CD14-positive monocyte (primary cell): ENCODE measurements around the gene FATE1. TPM values are rescaled to one million over a fixed set of nuclear protein-coding genes. Genes with fewer than 3 reads are reported as not detected.

Source experiments
- DNase-seq, 3 donors: peaks; one replicate each; pipeline ENCODE4 v3.0.0-alpha.2; 2011 to 2022
- H2AFZ ChIP-seq: 2 replicates; pipeline ENCODE4 v1.6.0; 2012; ENCODE audit warnings: mild to moderate bottlenecking, low read depth, low read length, inconsistent platforms; ENCODE audit not compliant: insufficient read depth, poor library complexity, severe bottlenecking
- H3K27ac ChIP-seq, 2 donors: 1 replicate in 1 of 2; 2 replicates in 1 of 2; pipeline ENCODE4 v1.5.1; 2012 to 2013; ENCODE audit warnings: low read length in 2 of 2, control low read depth in 1 of 2, inconsistent platforms in 1 of 2, low read depth in 1 of 2, mild to moderate bottlenecking in 1 of 2
- H3K27me3 ChIP-seq, 2 donors: one replicate each; pipeline versions ENCODE4 v1.6.0 to v1.6.1; 2011 to 2013; ENCODE audit warnings: low read length in 2 of 2; ENCODE audit not compliant: control insufficient read depth in 2 of 2, insufficient read depth in 2 of 2
- H3K36me3 ChIP-seq, 2 donors: replicated peaks in 1 of 2; 1 replicate in 1 of 2; 2 replicates in 1 of 2; pipeline versions ENCODE4 v1.5.1 to v1.6.1; 2012 to 2013; ENCODE audit warnings: low read length in 2 of 2, control low read depth in 1 of 2, inconsistent platforms in 1 of 2, mild to moderate bottlenecking in 1 of 2; ENCODE audit not compliant: insufficient read depth in 2 of 2, control insufficient read depth in 1 of 2
- H3K4me1 ChIP-seq, 2 donors: 1 replicate in 1 of 2; 2 replicates in 1 of 2; pipeline versions ENCODE4 v1.5.1 to v1.6.1; 2012 to 2013; ENCODE audit warnings: low read length in 2 of 2, control low read depth in 1 of 2, inconsistent platforms in 1 of 2, mild to moderate bottlenecking in 1 of 2, moderate library complexity in 1 of 2; ENCODE audit not compliant: insufficient read depth in 2 of 2, control insufficient read depth in 1 of 2
- H3K4me2 ChIP-seq: replicated peaks from 2 replicates; pipeline ENCODE3; 2012; ENCODE audit warnings: low read length, moderate library complexity, mild to moderate bottlenecking; ENCODE audit not compliant: poor library complexity, severe bottlenecking; ENCODE audit errors: extremely low read depth
- H3K4me3 ChIP-seq, 3 experiments: fragments of 200-600 bp in 1 of 3; sonication (generic) in 1 of 3; replicated peaks in 1 of 3; 1 replicate in 2 of 3; 2 replicates in 1 of 3; pipeline ENCODE4 v1.5.1; 2011 to 2013; ENCODE audit warnings: low read length in 3 of 3, mild to moderate bottlenecking in 3 of 3, control low read depth in 2 of 3, low read depth in 2 of 3, inconsistent platforms in 1 of 3, moderate library complexity in 1 of 3
- H3K79me2 ChIP-seq: 2 replicates; pipeline ENCODE4 v1.6.0; 2012; ENCODE audit warnings: mild to moderate bottlenecking, control low read depth, inconsistent platforms, low read length, moderate library complexity; ENCODE audit not compliant: insufficient read depth
- H3K9ac ChIP-seq: 2 replicates; pipeline ENCODE4 v1.6.0; 2017; ENCODE audit warnings: low read length, mild to moderate bottlenecking; ENCODE audit not compliant: insufficient read depth, poor library complexity, severe bottlenecking
- H3K9me3 ChIP-seq, 2 donors: replicated peaks in 1 of 2; 1 replicate in 1 of 2; 2 replicates in 1 of 2; pipeline versions ENCODE4 v1.5.1 to v1.6.1; 2012 to 2013; ENCODE audit warnings: low read length in 2 of 2, control low read depth in 1 of 2; ENCODE audit not compliant: control insufficient read depth in 1 of 2, insufficient read depth in 1 of 2
- H4K20me1 ChIP-seq: 2 replicates; pipeline ENCODE4 v1.6.0; 2012; ENCODE audit warnings: mild to moderate bottlenecking, low read length, control low read depth, moderate library complexity; ENCODE audit not compliant: insufficient read depth
- H3K27ac Mint-ChIP-seq, 7 donors: one replicate each; pipeline ENCODE4 v1.8.0; 2020; ENCODE audit warnings: mild to moderate bottlenecking in 7 of 7, mixed read lengths in 7 of 7, moderate library complexity in 6 of 7, inconsistent platforms in 2 of 7
- H3K27me3 Mint-ChIP-seq, 3 donors: one replicate each; pipeline ENCODE4 v1.8.0; 2021 to 2022; ENCODE audit warnings: low read depth in 3 of 3, mild to moderate bottlenecking in 3 of 3, mixed read lengths in 3 of 3, moderate library complexity in 3 of 3, inconsistent platforms in 1 of 3
- H3K36me3 Mint-ChIP-seq, 2 donors: one replicate each; pipeline ENCODE4 v1.8.0; 2020; ENCODE audit warnings: mixed read lengths in 2 of 2, inconsistent platforms in 1 of 2, mild to moderate bottlenecking in 1 of 2
- H3K4me1 Mint-ChIP-seq: one replicate; pipeline ENCODE4 v1.8.0; 2020; ENCODE audit warnings: mild to moderate bottlenecking, mixed read lengths
- H3K4me3 Mint-ChIP-seq, 2 donors: one replicate each; pipeline ENCODE4 v1.8.0; 2020; ENCODE audit warnings: mild to moderate bottlenecking in 2 of 2, mixed read lengths in 2 of 2, moderate library complexity in 1 of 2
- H3K9me3 Mint-ChIP-seq, 7 donors: one replicate each; pipeline ENCODE4 v1.8.0; 2020 to 2022; ENCODE audit warnings: mixed read lengths in 7 of 7, mild to moderate bottlenecking in 6 of 7, moderate library complexity in 6 of 7, inconsistent platforms in 2 of 7
- CTCF ChIP-seq: fragments of 200-600 bp; IDR thresholded peaks from one replicate; pipeline ENCODE4 v1.8.0; 2022; ENCODE audit warnings: antibody characterized with exemption, mild to moderate bottlenecking
- WGBS: methylation state at CpG from one replicate; pipeline ENCODE4 v1.1.5; 2013; ENCODE audit warnings: missing lambda C conversion rate; ENCODE audit not compliant: insufficient coverage; 5-methylcytosine and 5-hydroxymethylcytosine counted together
- intact Hi-C, 2 donors: fragments of 100-400 bp; cut with micrococcal nuclease; formaldehyde crosslinking; loops; one replicate each; pipeline versions ENCODE4 v1.15.0 to v1.15.1; 2023
- polyA plus RNA-seq, 3 donors: library from polyadenylated mRNA; depleted of rRNA in 1 of 3; unstranded in 2 of 3; stranded (reverse) in 1 of 3; fragments of 300-500 nt in 2 of 3; fragments of >200 nt in 1 of 3; fragmentation: Illumina TruSeq in 2 of 3; gene quantifications; 1 replicate in 2 of 3; 2 replicates in 1 of 3; pipeline ENCODE4 v1.2.3, GENCODE V29; 2012 to 2021

FATE1 gene
- polyA plus RNA-seq, 3 donors: not detected

GRCh38 chrX:151762802-151763201, 47.0 kb downstream of the FATE1 start:
- no peaks in the 10 kb centered on the region for H3K36me3 ChIP-seq
- Mint-ChIP-seq H3K27me3 (peaks cover 1 to 5% (median 4%) of the 10 kb centered on the region in 3 donors), H3K4me1 (no peaks in the 10 kb centered on the region), H3K4me3 (no peak overlapping the region), H3K9me3 (peaks cover 0 to 1% (median 0%) of the 10 kb centered on the region in 7 donors), H3K36me3 (no peaks in the 10 kb centered on the region), H3K27ac (no peak overlapping the region)
- TF ChIP-seq CTCF: no peak
- H2AFZ ChIP-seq: no peak overlapping the region
- no peaks in the 10 kb centered on the region for H3K9me3 ChIP-seq
- H3K4me3 ChIP-seq: no peak overlapping the region
- intact Hi-C loops: no loop called here
- H3K27me3 ChIP-seq: no peaks in the 10 kb centered on the region
- H3K4me1 ChIP-seq: no peaks in the 10 kb centered on the region
- WGBS: no CpG with 5 or more reads among the region's 2 CpGs
- no peaks in the 10 kb centered on the region for H3K79me2 ChIP-seq
- no peak for DNase-seq
- H4K20me1 ChIP-seq: no peaks in the 10 kb centered on the region
- H3K4me2 ChIP-seq: no peak overlapping the region
- no peak overlapping the region for H3K27ac ChIP-seq
- H3K9ac ChIP-seq: no peak overlapping the region

GRCh38 chrX:151763711-151764110, 47.9 kb downstream of the FATE1 start:
- no peaks in the 10 kb centered on the region for H4K20me1 ChIP-seq
- H3K4me1 ChIP-seq: no peaks in the 10 kb centered on the region
- H3K27ac Mint-ChIP-seq: no peak overlapping the region
- intact Hi-C loops: no loop called here
- no peaks in the 10 kb centered on the region for H3K27me3 ChIP-seq
- no peak overlapping the region for H3K27ac ChIP-seq
- no peak for DNase-seq
- no peaks in the 10 kb centered on the region for H3K4me1 Mint-ChIP-seq
- H3K36me3 Mint-ChIP-seq: no peaks in the 10 kb centered on the region
- no peak overlapping the region for H3K4me3 ChIP-seq
- no CpG with 5 or more reads among the region's 8 CpGs for WGBS
- H3K9me3 ChIP-seq: no peaks in the 10 kb centered on the region
- no peaks in the 10 kb centered on the region for H3K79me2 ChIP-seq
- no peak overlapping the region for H3K4me3 Mint-ChIP-seq
- H3K36me3 ChIP-seq: no peaks in the 10 kb centered on the region
- H2AFZ ChIP-seq: no peak overlapping the region
- no peak overlapping the region for H3K9ac ChIP-seq
- no peak overlapping the region for H3K4me2 ChIP-seq
- H3K27me3 Mint-ChIP-seq: peaks cover 1 to 5% (median 4%) of the 10 kb centered on the region in 3 donors
- peaks cover 0 to 1% (median 0%) of the 10 kb centered on the region in 7 donors for H3K9me3 Mint-ChIP-seq
- no peak for TF ChIP-seq CTCF
